AG04450 (cell line): Measurements from ENCODE around the gene MNAT1. TPM values are rescaled to one million over a fixed set of nuclear protein-coding genes. Genes with fewer than 3 reads are reported as not detected.

Source experiments
- CTCF ChIA-PET: fragments of 300-600, 350-600 bp; formaldehyde crosslinking; extraction: SDS; loops from one replicate; lab custom pipeline; 2022; ENCODE audit warnings: antibody characterized with exemption, inconsistent platforms; lab: Charles Lee
- POLR2A ChIA-PET: fragments of 350-600 bp; formaldehyde crosslinking; extraction: SDS; loops from one replicate; lab custom pipeline; 2021; ENCODE audit warnings: antibody characterized with exemption, inconsistent platforms; lab: Yijun Ruan, JAX
- DNase-seq: peaks from one replicate; pipeline ENCODE4 v3.0.0-alpha.2; 2011; ENCODE audit warnings: low read depth, low spot score
- H3K27ac ChIP-seq: one replicate; pipeline ENCODE4 v1.5.1; 2012; ENCODE audit warnings: low read depth, low read length, control low read depth
- H3K27me3 ChIP-seq: one replicate; pipeline ENCODE4 v1.6.0; 2012; ENCODE audit warnings: low read length; ENCODE audit not compliant: control insufficient read depth, insufficient read depth
- H3K4me3 ChIP-seq: 2 replicates; pipeline ENCODE4 v1.5.1; 2011; ENCODE audit warnings: mild to moderate bottlenecking, low read depth, low read length, control low read depth
- H3K9me3 ChIP-seq: 2 replicates; pipeline ENCODE4 v1.5.1; 2012; ENCODE audit warnings: low read length; ENCODE audit not compliant: control insufficient read depth, insufficient read depth
- polyA plus RNA-seq: library from polyadenylated mRNA; depleted of rRNA; stranded (reverse); fragments of >200 nt; gene quantifications from 2 replicates; pipeline ENCODE4 v1.2.3, GENCODE V29; 2011
- TF ChIP-seq, protein P1 (sequence below): IDR thresholded peaks from 2 replicates; pipeline ENCODE4 v1.5.1; 2011; ENCODE audit warnings: low read depth, low read length, control low read depth, inconsistent platforms

Gene MNAT1
- polyA plus RNA-seq, 1 experiment, result 69.3 TPM

- ChIA-PET POLR2A (no interaction called here), CTCF (no interaction called here)
- H3K9me3 ChIP-seq, result peaks cover 10% of the 10 kb centered on the region
Measured at GRCh38 chr14:60956202-60956601, 221.6 kb downstream of the MNAT1 start.

DNA sequence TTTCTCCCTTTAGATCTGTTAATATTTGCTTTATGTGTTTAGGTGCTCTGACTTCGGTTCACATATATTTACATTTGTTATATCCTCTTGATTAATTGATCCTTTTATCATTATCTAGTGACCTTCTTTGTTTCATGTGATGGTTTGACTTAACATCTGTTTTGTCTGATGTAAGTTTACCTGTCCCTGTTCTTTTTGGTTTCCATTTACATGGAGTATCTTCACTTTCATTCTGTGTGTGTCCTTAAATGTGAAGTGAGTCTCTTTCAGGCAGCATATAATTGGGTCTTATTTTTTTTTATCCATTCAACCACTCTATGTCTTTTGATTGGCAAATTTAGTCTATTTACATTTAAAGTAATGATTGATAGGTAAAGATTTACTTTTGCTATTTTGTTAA is 222.1 kb downstream of the MNAT1 start:
- POLR2A ChIA-PET, result no interaction called here
- Histone ChIP-seq H3K27me3 (no peaks in the 10 kb centered on the region), H3K27ac (no peak overlapping the region), H3K9me3 (peaks cover 10% of the 10 kb centered on the region), H3K4me3 (no peak overlapping the region)
- CTCF ChIA-PET, result no interaction called here
- TF ChIP-seq, protein P1, sequence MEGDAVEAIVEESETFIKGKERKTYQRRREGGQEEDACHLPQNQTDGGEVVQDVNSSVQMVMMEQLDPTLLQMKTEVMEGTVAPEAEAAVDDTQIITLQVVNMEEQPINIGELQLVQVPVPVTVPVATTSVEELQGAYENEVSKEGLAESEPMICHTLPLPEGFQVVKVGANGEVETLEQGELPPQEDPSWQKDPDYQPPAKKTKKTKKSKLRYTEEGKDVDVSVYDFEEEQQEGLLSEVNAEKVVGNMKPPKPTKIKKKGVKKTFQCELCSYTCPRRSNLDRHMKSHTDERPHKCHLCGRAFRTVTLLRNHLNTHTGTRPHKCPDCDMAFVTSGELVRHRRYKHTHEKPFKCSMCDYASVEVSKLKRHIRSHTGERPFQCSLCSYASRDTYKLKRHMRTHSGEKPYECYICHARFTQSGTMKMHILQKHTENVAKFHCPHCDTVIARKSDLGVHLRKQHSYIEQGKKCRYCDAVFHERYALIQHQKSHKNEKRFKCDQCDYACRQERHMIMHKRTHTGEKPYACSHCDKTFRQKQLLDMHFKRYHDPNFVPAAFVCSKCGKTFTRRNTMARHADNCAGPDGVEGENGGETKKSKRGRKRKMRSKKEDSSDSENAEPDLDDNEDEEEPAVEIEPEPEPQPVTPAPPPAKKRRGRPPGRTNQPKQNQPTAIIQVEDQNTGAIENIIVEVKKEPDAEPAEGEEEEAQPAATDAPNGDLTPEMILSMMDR, result no peak
- no peak for DNase-seq

More at GRCh38 chr14:60956202-60956601, 221.6 kb downstream of the MNAT1 start:
- H3K4me3 ChIP-seq, result no peak overlapping the region
- H3K27ac ChIP-seq, result no peak overlapping the region
- TF ChIP-seq, protein P1, result no peak
- DNase-seq, result no peak
- no peaks in the 10 kb centered on the region for H3K27me3 ChIP-seq

- TF ChIP-seq, protein P1, result no peak
- DNase-seq, result no peak
- CTCF ChIA-PET, result no interaction called here
- Histone ChIP-seq H3K9me3 (peaks cover 10% of the 10 kb centered on the region), H3K27me3 (no peaks in the 10 kb centered on the region), H3K4me3 (no peak overlapping the region), H3K27ac (no peak overlapping the region)
- POLR2A ChIA-PET, result no interaction called here
Measured at GRCh38 chr14:60958146-60958545, 223.6 kb downstream of the MNAT1 start.

GRCh38 chr14:60963761-60964160 is 229.2 kb downstream of the MNAT1 start:
- CTCF ChIA-PET, result interaction anchor here (1.3 kb wide), 1 partner anchor 9 kb away, joined by 4 read pairs; no protein-coding TSS in a partner anchor
- no peaks in the 10 kb centered on the region for H3K27me3 ChIP-seq
- H3K9me3 ChIP-seq, result peaks cover 4% of the 10 kb centered on the region
- no peak for DNase-seq
- no peak overlapping the region for H3K27ac ChIP-seq
- POLR2A ChIA-PET, result no interaction called here
- TF ChIP-seq, protein P1, result no peak
- no peak overlapping the region for H3K4me3 ChIP-seq

DNA sequence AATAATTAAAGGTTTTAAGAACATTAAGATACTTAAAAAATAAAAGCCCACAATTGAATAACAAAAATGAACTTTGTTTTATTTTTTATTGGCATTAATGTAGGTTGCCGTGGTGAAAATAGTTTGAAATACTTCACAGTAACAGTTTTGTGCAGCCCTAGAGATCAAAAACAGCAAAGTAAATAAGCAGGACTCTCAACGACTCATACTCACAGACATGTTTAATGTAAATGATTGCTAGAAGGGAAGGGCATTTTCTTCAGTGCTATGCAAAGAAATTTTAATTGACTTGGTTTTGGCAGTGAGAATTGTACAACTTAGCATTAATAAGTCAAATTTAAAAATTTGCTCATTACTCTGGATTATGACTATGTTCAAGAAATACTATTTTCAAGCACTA is 230.3 kb downstream of the MNAT1 start:
- Histone ChIP-seq H3K4me3 (no peak overlapping the region), H3K27ac (no peak overlapping the region), H3K9me3 (no peaks in the 10 kb centered on the region), H3K27me3 (no peaks in the 10 kb centered on the region)
- TF ChIP-seq, protein P1, result no peak
- POLR2A ChIA-PET, result interaction anchor here (1.1 kb wide), 1 partner anchor 16 kb away, joined by 3 read pairs; the partner anchor contains the start of genes SLC38A6 and TRMT5
- CTCF ChIA-PET, result interaction anchor here (1.3 kb wide), 1 partner anchor 10 kb away, joined by 4 read pairs; no protein-coding TSS in a partner anchor
- DNase-seq, result no peak
